Ishikawa (cell line): ENCODE measurements around the gene PEX6.

ENCODE experiments used
- CEBPB ChIP-seq: IDR thresholded peaks from 2 replicates; pipeline ENCODE4 v1.6.1; 2012
- CREB1 ChIP-seq: IDR thresholded peaks from 2 replicates; pipeline ENCODE4 v1.6.1; 2012; ENCODE audit warnings: low read depth
- EGR1 ChIP-seq: IDR thresholded peaks from 2 replicates; pipeline ENCODE4 v1.6.1; 2012
- EP300 ChIP-seq: IDR thresholded peaks from 2 replicates; pipeline ENCODE4 v1.6.1; 2012; ENCODE audit warnings: borderline replicate concordance
- FOXM1 ChIP-seq: IDR thresholded peaks from 2 replicates; pipeline ENCODE4 v1.6.1; 2012; ENCODE audit warnings: low read depth, borderline replicate concordance
- NFIC ChIP-seq: IDR thresholded peaks from 2 replicates; pipeline ENCODE4 v1.6.1; 2012
- RAD21 ChIP-seq: IDR thresholded peaks from 2 replicates; pipeline ENCODE4 v1.6.1; 2012; ENCODE audit warnings: low read depth
- REST ChIP-seq: IDR thresholded peaks from 2 replicates; pipeline ENCODE4 v1.6.1; 2012; ENCODE audit warnings: low read depth, mild to moderate bottlenecking
- TAF1 ChIP-seq: IDR thresholded peaks from 2 replicates; pipeline ENCODE4 v1.6.1; 2012; ENCODE audit warnings: low read depth, mild to moderate bottlenecking
- TCF12 ChIP-seq: IDR thresholded peaks from 2 replicates; pipeline ENCODE4 v1.6.1; 2012; ENCODE audit warnings: low read depth
- TEAD4 ChIP-seq: IDR thresholded peaks from 2 replicates; pipeline ENCODE4 v1.6.1; 2012
- YY1 ChIP-seq: IDR thresholded peaks from 2 replicates; pipeline ENCODE4 v1.6.1; 2012; ENCODE audit warnings: low read depth
- ZBTB7A ChIP-seq: IDR thresholded peaks from 2 replicates; pipeline ENCODE4 v1.6.1; 2012; ENCODE audit warnings: low read depth
- TF ChIP-seq, protein P1 (sequence below): IDR thresholded peaks from 2 replicates; pipeline ENCODE4 v1.6.1; 2012
- TF ChIP-seq, protein P2 (sequence below): IDR thresholded peaks from 2 replicates; pipeline ENCODE4 v1.6.1; 2012

PEX6 gene

DNA sequence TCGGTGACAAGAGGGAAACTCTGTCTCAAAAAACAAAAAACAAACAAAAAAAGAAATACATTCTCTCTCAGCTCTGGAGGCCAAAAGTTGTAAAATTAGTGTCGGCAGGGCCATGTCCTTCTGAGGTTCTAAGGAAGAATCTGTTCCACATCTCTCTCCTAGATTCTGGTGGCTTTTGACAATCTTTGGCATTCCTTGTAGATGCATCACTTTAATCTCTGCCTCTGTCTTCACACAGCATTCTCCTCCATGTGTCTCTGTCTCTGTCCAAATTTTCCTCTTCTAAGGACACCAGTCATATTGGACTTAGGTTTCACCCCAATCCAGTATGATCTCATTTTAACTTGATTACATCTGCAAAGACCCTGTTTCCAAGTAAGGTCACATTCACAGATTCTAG lies 14.5 kb upstream of the PEX6 start:
- TF ChIP-seq TEAD4 (no peak), EP300 (no peak), CREB1 (no peak), FOXM1 (no peak), REST (no peak), YY1 (no peak), CEBPB (no peak), EGR1 (no peak), NFIC (no peak), TCF12 (no peak), TAF1 (no peak)
- TF ChIP-seq, protein P1, sequence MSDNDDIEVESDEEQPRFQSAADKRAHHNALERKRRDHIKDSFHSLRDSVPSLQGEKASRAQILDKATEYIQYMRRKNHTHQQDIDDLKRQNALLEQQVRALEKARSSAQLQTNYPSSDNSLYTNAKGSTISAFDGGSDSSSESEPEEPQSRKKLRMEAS, result no peak

GRCh38 chr6:42989923-42990322 lies 10.9 kb upstream of the PEX6 start:
- TF ChIP-seq TEAD4 (no peak), EP300 (no peak), NFIC (no peak), EGR1 (no peak), TCF12 (no peak), YY1 (no peak), REST (no peak), RAD21 (no peak), ZBTB7A (no peak), CREB1 (no peak), FOXM1 (no peak), CEBPB (no peak), TAF1 (no peak)
- TF ChIP-seq, protein P1, result no peak
- TF ChIP-seq, protein P2, sequence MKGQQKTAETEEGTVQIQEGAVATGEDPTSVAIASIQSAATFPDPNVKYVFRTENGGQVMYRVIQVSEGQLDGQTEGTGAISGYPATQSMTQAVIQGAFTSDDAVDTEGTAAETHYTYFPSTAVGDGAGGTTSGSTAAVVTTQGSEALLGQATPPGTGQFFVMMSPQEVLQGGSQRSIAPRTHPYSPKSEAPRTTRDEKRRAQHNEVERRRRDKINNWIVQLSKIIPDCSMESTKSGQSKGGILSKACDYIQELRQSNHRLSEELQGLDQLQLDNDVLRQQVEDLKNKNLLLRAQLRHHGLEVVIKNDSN, result no peak

DNA sequence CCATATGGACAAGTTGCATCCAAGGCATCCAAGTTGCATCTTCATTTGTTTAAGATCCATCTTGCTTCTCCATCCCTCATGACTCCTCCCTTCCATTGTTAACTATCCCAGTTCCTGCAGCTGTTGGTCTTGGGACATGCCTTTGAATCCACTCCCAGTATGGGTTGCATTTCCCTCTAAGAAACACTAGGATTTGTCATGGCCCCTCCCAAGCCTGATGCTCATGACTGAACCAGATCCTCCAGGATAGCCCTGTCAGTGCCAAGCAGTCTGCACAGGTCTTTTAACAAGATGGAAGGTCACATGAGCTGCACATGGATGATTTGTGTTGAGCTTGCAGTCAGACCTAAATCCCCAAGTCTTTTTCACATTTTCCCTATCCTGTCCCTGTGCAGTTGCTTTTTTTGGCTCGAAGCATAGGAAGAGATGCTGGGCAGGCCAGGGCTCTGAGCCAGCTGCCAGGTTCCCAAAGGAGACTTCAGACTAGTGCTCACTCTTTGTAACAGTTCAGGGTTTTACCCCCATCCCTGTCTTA lies 9.6 kb upstream of the PEX6 start:
- TF ChIP-seq, protein P1, result no peak
- TF ChIP-seq TEAD4, result no peak
- TF ChIP-seq, protein P2, result no peak
- TF ChIP-seq EGR1, result no peak
- TF ChIP-seq NFIC, result no peak
- TF ChIP-seq TCF12, result no peak
- TF ChIP-seq YY1, result no peak
- no peak for TF ChIP-seq CEBPB
- TF ChIP-seq CREB1, result no peak
- no peak for TF ChIP-seq ZBTB7A

- TF ChIP-seq EGR1 (no peak), TEAD4 (no peak), FOXM1 (no peak), EP300 (no peak), CREB1 (no peak), RAD21 (no peak), REST (no peak), TAF1 (no peak), ZBTB7A (no peak), TCF12 (no peak), NFIC (no peak), YY1 (no peak), CEBPB (no peak)
- TF ChIP-seq, protein P2, result no peak
- TF ChIP-seq, protein P1, result no peak
Measured at GRCh38 chr6:42987533-42988451, 8.8 kb upstream of the PEX6 start.
